Measurements from ENCODE around the gene CGB5. TPM values are rescaled to one million over a fixed set of nuclear protein-coding genes. Genes with fewer than 3 reads are reported as not detected.

Gene CGB5
- total and polyA plus RNA-seq, 9 of the 15 experiments (the other 6 are each of a cell fraction or from before 2014, with no cell fraction given) = not detected

GRCh38 chr19:49017666-49018351 is 25.8 kb upstream of the CGB5 start:
- Histone ChIP-seq H3K79me2 (ENCODE audit: control insufficient read depth, insufficient read depth, low read length) (no peaks in the 10 kb centered on the region), H2AFZ (ENCODE audit: low read depth, low read length) (peak overlapping the region; percentile 44; the same call in 1 of the 2 replicates), H3K4me3 (peak overlapping the region; percentile 41), H3K4me1 (replicated peaks in 1 of 2; ENCODE audit: control insufficient read depth in 2 of 2, insufficient read depth in 2 of 2, low read length in 2 of 2) (peaks cover 21 to 59% of the 10 kb centered on the region in 2 experiments; a peak in 4 of 5 replicates), H4K20me1 (replicated peaks; ENCODE audit: control insufficient read depth, insufficient read depth, low read length) (peaks cover 12% of the 10 kb centered on the region; the same call in 1 of the 2 replicates), H3K9ac (ENCODE audit: insufficient read depth in 1 of 2, low read depth in 2 of 2, low read length in 2 of 2) (peak overlapping the region; percentile 30 to 88), H3K27ac (ENCODE audit: extremely low read depth, low read depth, low read length) (peak overlapping the region; percentile 32; the same call in 1 of the 3 replicates), H3K9me1 (ENCODE audit: control insufficient read depth, insufficient read depth, low read length) (peaks cover 7% of the 10 kb centered on the region), H3K4me2 (ENCODE audit: insufficient read depth, low read length) (peak overlapping the region; percentile 76), H3K36me3 (ENCODE audit: control insufficient read depth, insufficient read depth, low read length) (peaks cover 36% of the 10 kb centered on the region; the same call in 2 of the 3 replicates), H3K9me3 (replicated peaks; ENCODE audit: control insufficient read depth, insufficient read depth, low read depth, low read length) (no peaks in the 10 kb centered on the region), H3K27me3 (ENCODE audit: control insufficient read depth in 2 of 2, insufficient read depth in 2 of 2, low read length in 2 of 2) (no peaks in the 10 kb centered on the region)
- in situ Hi-C loops (cut with MboI) = no loop called here
- FAIRE-seq (no peak), DNase-seq (ENCODE audit: extremely low read depth in 1 of 4, low spot score in 3 of 4) (peak; percentile 72 to 79 (median 73)), ATAC-seq (peak; percentile 77)
- intact Hi-C loops (cut with micrococcal nuclease) = no loop called here
- 22% methylated on average over 40 of the region's 62 CpGs for WGBS (ENCODE audit: insufficient coverage, low coverage, missing lambda C conversion rate)
- ChIA-PET POLR2A (interaction anchor here (0.6 to 0.9 kb wide), 2 partner anchors 52 to 150 kb away, joined by 3 read pairs; partner anchors contain the start of gene FTL), CTCF (ENCODE audit: low intra/inter-chr PET ratio) (no interaction called here)
- no TSS peak for BruUV-seq (replicated peaks)
- TF ChIP-seq NCOR1 (IDR thresholded peaks at IDR 0.05) = peak; percentile 13; the same call in 1 of the 2 replicates
- no peak for TF ChIP-seq FOSL1 (tag; conservative IDR thresholded peaks at IDR 0.05)
- peak; percentile 71; the same call in 1 of the 2 replicates for TF ChIP-seq ZBTB7A (IDR thresholded peaks at IDR 0.05; ENCODE audit: borderline replicate concordance, control insufficient read depth, low read depth, low read length)
- no peak for TF ChIP-seq RBM14 (IDR thresholded peaks at IDR 0.05; ENCODE audit: borderline replicate concordance, insufficient read depth, low read depth, low read length)
- no peak for TF ChIP-seq HDAC2 (IDR thresholded peaks at IDR 0.05)
- no peak for TF ChIP-seq ZNF274 (IDR thresholded peaks at IDR 0.05; ENCODE audit: borderline replicate concordance, low read depth, low read length)
- TF ChIP-seq, protein P1, sequence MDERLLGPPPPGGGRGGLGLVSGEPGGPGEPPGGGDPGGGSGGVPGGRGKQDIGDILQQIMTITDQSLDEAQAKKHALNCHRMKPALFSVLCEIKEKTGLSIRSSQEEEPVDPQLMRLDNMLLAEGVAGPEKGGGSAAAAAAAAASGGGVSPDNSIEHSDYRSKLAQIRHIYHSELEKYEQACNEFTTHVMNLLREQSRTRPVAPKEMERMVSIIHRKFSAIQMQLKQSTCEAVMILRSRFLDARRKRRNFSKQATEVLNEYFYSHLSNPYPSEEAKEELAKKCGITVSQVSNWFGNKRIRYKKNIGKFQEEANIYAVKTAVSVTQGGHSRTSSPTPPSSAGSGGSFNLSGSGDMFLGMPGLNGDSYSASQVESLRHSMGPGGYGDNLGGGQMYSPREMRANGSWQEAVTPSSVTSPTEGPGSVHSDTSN (CRISPR knock-in tag; IDR thresholded peaks at IDR 0.05; ENCODE audit: low read depth) = no peak
- TF ChIP-seq, protein P1 (tag; conservative IDR thresholded peaks at IDR 0.05; ENCODE audit: low read depth) = no peak
- peak; percentile 55; the same call in 1 of the 2 replicates for TF ChIP-seq POLR2A (conservative IDR thresholded peaks at IDR 0.05)
- no peak for TF ChIP-seq ARID1B (IDR thresholded peaks at IDR 0.05)
- peak; percentile 84 for TF ChIP-seq POLR2G (IDR thresholded peaks at IDR 0.05; ENCODE audit: low read depth, low read length)
- peak in 1 of 3 experiments; percentile 18 for TF ChIP-seq YY1 (IDR thresholded peaks at IDR 0.05; ENCODE audit: borderline replicate concordance in 1 of 3, control insufficient read depth in 1 of 3, extremely low read depth in 1 of 3, insufficient read depth in 3 of 3, insufficient read length in 1 of 3, insufficient replicate concordance in 2 of 3, low read depth in 1 of 3, low read length in 2 of 3)
- no peak for TF ChIP-seq ILF3 (IDR thresholded peaks at IDR 0.05; ENCODE audit: borderline replicate concordance)
- TF ChIP-seq CBX1 (IDR thresholded peaks at IDR 0.05; ENCODE audit: low read depth) = no peak; the same call in 1 of the 2 replicates
- no peak for TF ChIP-seq NCOA6 (IDR thresholded peaks at IDR 0.05)
- TF ChIP-seq SAFB2 (IDR thresholded peaks at IDR 0.05; ENCODE audit: borderline replicate concordance, low read depth, low read length, severe bottlenecking) = no peak
- TF ChIP-seq MAX (CRISPR knock-in tag; IDR thresholded peaks at IDR 0.05) = peak; percentile 42
- TF ChIP-seq PYGO2 (tag; IDR thresholded peaks at IDR 0.05) = no peak

Data from K562 (cell line).